ENCODE data around the gene SPOCK3. TPM values are rescaled to one million over a fixed set of nuclear protein-coding genes. Genes with fewer than 3 reads are reported as not detected.

SPOCK3 gene
- total and polyA plus RNA-seq, 2 of the 13 experiments (the other 11 are each of a cell fraction or from before 2014, with no cell fraction given), result not detected

DNA sequence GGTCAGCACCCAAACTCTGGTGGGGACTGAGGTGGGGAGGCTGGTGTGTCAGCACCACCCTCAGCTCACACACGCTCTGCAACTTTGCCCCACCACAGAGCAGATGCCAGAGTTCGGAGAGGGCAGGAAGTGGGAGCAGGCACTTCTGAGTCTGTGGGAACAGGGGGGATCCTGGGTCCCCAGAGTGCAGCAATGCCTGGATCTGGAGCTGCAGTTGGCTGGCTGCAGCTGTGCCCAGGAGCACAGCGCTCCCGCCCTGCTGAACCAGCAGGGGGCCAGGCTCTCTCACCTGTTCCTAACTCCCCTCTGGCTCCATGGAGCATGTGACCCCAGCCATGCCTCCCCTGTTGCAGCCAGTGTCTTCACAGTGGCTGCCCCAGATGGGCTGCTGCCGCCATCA is 252.4 kb downstream of the SPOCK3 start:
- FAIRE-seq, result no peak

GRCh38 chr4:166980419-166980818 is 253.9 kb downstream of the SPOCK3 start:
- DNase-seq (ENCODE audit: low spot score) (no peak), FAIRE-seq (no peak)
- no CpG with 5 or more reads among the region's 3 CpGs for WGBS (ENCODE audit: low lambda C conversion rate)

More for the DNA sequence above, 252.4 kb downstream of the SPOCK3 start:
- Histone ChIP-seq H3K79me2 (ENCODE audit: insufficient read depth, low read length) (no peaks in the 10 kb centered on the region), H3K27ac (ENCODE audit: extremely low read length, insufficient read depth, low read length) (no peak overlapping the region), H3K4me1 (ENCODE audit: insufficient read depth, low read length) (no peaks in the 10 kb centered on the region), H3K9ac (ENCODE audit: insufficient read depth, low read depth, low read length) (no peak overlapping the region), H3K4me2 (ENCODE audit: low read depth, low read length) (no peak overlapping the region), H3K27me3 (ENCODE audit: control insufficient read depth in 1 of 2, insufficient read depth in 2 of 2, low read length in 2 of 2) (no peaks in the 10 kb centered on the region), H3K9me3 (ENCODE audit: low read length) (no peaks in the 10 kb centered on the region), H3K36me3 (replicated peaks in 1 of 2; ENCODE audit: control insufficient read depth in 1 of 2, insufficient read depth in 2 of 2, low read length in 2 of 2) (no peaks in the 10 kb centered on the region), H4K20me1 (ENCODE audit: insufficient read depth, low read length) (no peaks in the 10 kb centered on the region), H3K4me3 (replicated peaks in 1 of 3; ENCODE audit: insufficient read depth in 1 of 3, low read depth in 2 of 3, low read length in 3 of 3) (no peak overlapping the region), H2AFZ (ENCODE audit: low read length) (no peak overlapping the region)
- BruUV-seq (replicated peaks), result no TSS peak
- DNase-seq (ENCODE audit: low spot score) (no peak), ATAC-seq (peak; percentile 80)
- intact Hi-C loops (cut with micrococcal nuclease; ENCODE audit: unreplicated experiment), result no loop called here
- CTCF ChIA-PET (ENCODE audit: low intra/inter-chr PET ratio, low total read pairs), result no interaction called here
- POLR2A ChIA-PET, result no interaction called here
- in situ Hi-C loops (cut with HindIII; ENCODE audit: extremely low pct_ligation_motif_present, low pct_unique_long_range_greater_than_20kb), result no loop called here
- WGBS (ENCODE audit: low lambda C conversion rate), result 0% methylated on average over 1 of the region's 5 CpGs
- TF ChIP-seq MED1 (CRISPR knock-in tag; IDR thresholded peaks at IDR 0.05) (no peak), CTCF (CRISPR knock-in tag; IDR thresholded peaks at IDR 0.05) (no peak), TSC22D2 (CRISPR knock-in tag; IDR thresholded peaks at IDR 0.05; ENCODE audit: borderline replicate concordance) (no peak), ELF4 (CRISPR knock-in tag; IDR thresholded peaks at IDR 0.05; ENCODE audit: borderline replicate concordance) (no peak), STAT5B (CRISPR knock-in tag; IDR thresholded peaks at IDR 0.05) (no peak), KDM5A (IDR thresholded peaks at IDR 0.05; ENCODE audit: borderline replicate concordance, low read length) (no peak), AHR (CRISPR knock-in tag; IDR thresholded peaks at IDR 0.05) (no peak), RARA (CRISPR knock-in tag; IDR thresholded peaks at IDR 0.05) (no peak)

More at GRCh38 chr4:166980419-166980818, 253.9 kb downstream of the SPOCK3 start:
- Histone ChIP-seq H4K20me1 (ENCODE audit: insufficient read depth, low read length) (no peaks in the 10 kb centered on the region), H3K27me3 (ENCODE audit: control insufficient read depth in 1 of 2, insufficient read depth in 2 of 2, low read length in 2 of 2) (no peaks in the 10 kb centered on the region), H3K27ac (ENCODE audit: extremely low read length, insufficient read depth, low read length) (no peak overlapping the region), H3K9me3 (ENCODE audit: low read length) (no peaks in the 10 kb centered on the region), H3K4me1 (ENCODE audit: insufficient read depth, low read length) (no peaks in the 10 kb centered on the region), H3K79me2 (ENCODE audit: insufficient read depth, low read length) (no peaks in the 10 kb centered on the region), H3K4me3 (replicated peaks in 1 of 3; ENCODE audit: insufficient read depth in 1 of 3, low read depth in 2 of 3, low read length in 3 of 3) (no peak overlapping the region), H3K4me2 (ENCODE audit: low read depth, low read length) (no peak overlapping the region), H3K36me3 (replicated peaks in 1 of 2; ENCODE audit: control insufficient read depth in 1 of 2, insufficient read depth in 2 of 2, low read length in 2 of 2) (no peaks in the 10 kb centered on the region), H2AFZ (ENCODE audit: low read length) (no peak overlapping the region), H3K9ac (ENCODE audit: insufficient read depth, low read depth, low read length) (no peak overlapping the region)
- in situ Hi-C loops (cut with HindIII; ENCODE audit: extremely low pct_ligation_motif_present, low pct_unique_long_range_greater_than_20kb) (no loop called here), intact Hi-C loops (cut with micrococcal nuclease; ENCODE audit: unreplicated experiment) (no loop called here)
- TF ChIP-seq ATRX (CRISPR knock-in tag; IDR thresholded peaks at IDR 0.05; ENCODE audit: borderline replicate concordance) (no peak), ZNF17 (CRISPR knock-in tag; IDR thresholded peaks at IDR 0.05) (no peak)
- POLR2A ChIA-PET, result no interaction called here
- BruUV-seq (replicated peaks), result no TSS peak
- ATAC-seq, result no peak
- CTCF ChIA-PET (ENCODE audit: low intra/inter-chr PET ratio, low total read pairs), result no interaction called here
